Stomach (tissue), 9 donors: ENCODE data around the gene MYH14. TPM values are rescaled to one million over a fixed set of nuclear protein-coding genes. Genes with fewer than 3 reads are reported as not detected.

Experiments
- DNase-seq, 2 donors: peaks; one replicate each; pipeline versions ENCODE4 v3.0.0 to v3.0.0-alpha.2; 2013 to 2019
- H3K27ac ChIP-seq, 5 donors: fragments of 200-600 bp in 4 of 5; sonication (generic) in 4 of 5; one replicate each; pipeline ENCODE4 v1.5.1; 2013 to 2019; ENCODE audit warnings: mild to moderate bottlenecking in 1 of 5, moderate library complexity in 1 of 5
- H3K27me3 ChIP-seq, 3 donors: fragments of 200-600 bp; sonication (generic); one replicate each; pipeline ENCODE4 v1.5.1; 2017 to 2019; ENCODE audit warnings: mixed run types in 1 of 3
- H3K36me3 ChIP-seq, 4 donors: fragments of 200-600 bp; sonication (generic); 1 replicate in 3 of 4; 2 replicates in 1 of 4; pipeline ENCODE4 v1.5.1; 2016 to 2019
- H3K4me1 ChIP-seq, 4 donors: fragments of 200-600 bp; sonication (generic); one replicate each; pipeline ENCODE4 v1.5.1; 2016 to 2019
- H3K4me3 ChIP-seq, 4 donors: fragments of 200-600 bp; sonication (generic) in 3 of 4; one replicate each; pipeline ENCODE4 v1.5.1; 2016 to 2019; ENCODE audit warnings: mild to moderate bottlenecking in 1 of 4
- H3K9me3 ChIP-seq, 4 donors: fragments of 200-600 bp; sonication (generic); one replicate each; pipeline ENCODE4 v1.5.1; 2016 to 2019
- CTCF ChIP-seq, 7 experiments: fragments of 450-650 bp in 4 of 7; fragments of 200-600 bp in 3 of 7; sonication (generic) in 3 of 7; IDR thresholded peaks; one replicate each; pipeline ENCODE4 v1.5.1; 2016 to 2019; ENCODE audit warnings: antibody characterized with exemption in 7 of 7, control low read depth in 2 of 7, mild to moderate bottlenecking in 1 of 7
- EP300 ChIP-seq: sonication (generic); formaldehyde crosslinking; IDR thresholded peaks from one replicate; pipeline ENCODE4 v1.6.1; 2017; ENCODE audit warnings: antibody characterized with exemption
- POLR2A ChIP-seq, 4 donors: fragments of 450-650 bp; IDR thresholded peaks; one replicate each; pipeline ENCODE4 v1.6.1; 2016; ENCODE audit warnings: antibody characterized with exemption in 4 of 4, control low read depth in 2 of 4, mild to moderate bottlenecking in 1 of 4, moderate library complexity in 1 of 4
- POLR2AphosphoS5 ChIP-seq, 3 donors: sonication (generic); formaldehyde crosslinking; IDR thresholded peaks; one replicate each; pipeline ENCODE4 v1.6.1; 2016; ENCODE audit warnings: antibody characterized with exemption in 3 of 3
- WGBS, 5 donors: extraction: QIAGEN DNeasy Blood & Tissue Kit in 3 of 5; methylation state at CpG; one replicate each; pipeline versions ENCODE4 v1.1.5 to v1.1.7; 2013 to 2018; 5-methylcytosine and 5-hydroxymethylcytosine counted together
- intact Hi-C: fragments of 100-400 bp; cut with DNase I; formaldehyde crosslinking; loops from one replicate; pipeline ENCODE4 v1.15.1; 2023; ENCODE audit warnings: low total_unique reads
- polyA plus RNA-seq, 3 donors: library from polyadenylated mRNA; stranded (reverse); fragments of 200-250 nt; gene quantifications; one replicate each; pipeline ENCODE4 v1.2.3, GENCODE V29; 2013
- total RNA-seq, 5 donors: library from RNA; depleted of rRNA; stranded (reverse); fragments of >200 nt; gene quantifications; one replicate each; pipeline versions ENCODE4 v1.1.0 to v1.2.3, GENCODE V29; 2014 to 2016
- donor health status: healthy with polysubstance abuse.
- donor health status: Bipolar disorder and iron deficiency.
- donor health status: healthy.

The MYH14 gene
- total and polyA plus RNA-seq, 8 donors, result 21.6 to 392 (median 43.4) TPM

GRCh38 chr19:50268041-50268440, 64.6 kb downstream of the MYH14 start:
- Histone ChIP-seq H3K36me3 (peaks cover 8 to 77% (median 56%) of the 10 kb centered on the region in 4 donors), H3K4me3 (no peak overlapping the region), H3K27me3 (peaks cover 0 to 36% (median 0%) of the 10 kb centered on the region in 3 donors), H3K9me3 (no peaks in the 10 kb centered on the region), H3K4me1 (no peaks in the 10 kb centered on the region), H3K27ac (no peak overlapping the region)
- WGBS, 5 donors, result 86 to 95% (median 90%) methylated on average over 11 to 13 of the region's 13 CpGs
- intact Hi-C loops, result no loop called here
- DNase-seq, result no peak
- no peak for TF ChIP-seq CTCF (IDR thresholded peaks at IDR 0.05)
- no peak for TF ChIP-seq EP300
- TF ChIP-seq POLR2AphosphoS5 (IDR thresholded peaks at IDR 0.05), result no peak

GRCh38 chr19:50268501-50268900, 65.1 kb downstream of the MYH14 start:
- H3K27me3 ChIP-seq, result peaks cover 0 to 36% (median 0%) of the 10 kb centered on the region in 3 donors
- no peaks in the 10 kb centered on the region for H3K4me1 ChIP-seq
- intact Hi-C loops, result no loop called here
- no peak overlapping the region for H3K4me3 ChIP-seq
- no peak for DNase-seq
- TF ChIP-seq EP300, result no peak
- no peak for TF ChIP-seq CTCF (IDR thresholded peaks at IDR 0.05)
- no peak for TF ChIP-seq POLR2A (IDR thresholded peaks at IDR 0.05)
- TF ChIP-seq POLR2AphosphoS5 (IDR thresholded peaks at IDR 0.05), result no peak
- no peak overlapping the region for H3K27ac ChIP-seq
- no peaks in the 10 kb centered on the region for H3K9me3 ChIP-seq
- WGBS, 5 donors, result 90 to 97% (median 97%) methylated on average over 5 of the region's 5 CpGs
- H3K36me3 ChIP-seq, result peaks cover 8 to 77% (median 57%) of the 10 kb centered on the region in 4 donors

GRCh38 chr19:50269653-50270052, 66.2 kb downstream of the MYH14 start:
- intact Hi-C loops, result no loop called here
- H3K36me3 ChIP-seq, result peaks cover 8 to 79% (median 64%) of the 10 kb centered on the region in 4 donors
- no peak for DNase-seq
- H3K9me3 ChIP-seq, result no peaks in the 10 kb centered on the region
- H3K27ac ChIP-seq, result no peak overlapping the region
- WGBS, 5 donors, result 67 to 91% (median 71%) methylated on average over 1 to 2 of the region's 2 CpGs
- TF ChIP-seq CTCF (IDR thresholded peaks at IDR 0.05) (no peak), EP300 (no peak), POLR2A (IDR thresholded peaks at IDR 0.05) (no peak), POLR2AphosphoS5 (IDR thresholded peaks at IDR 0.05) (no peak)
- H3K4me1 ChIP-seq, result no peaks in the 10 kb centered on the region
- peaks cover 0 to 36% (median 0%) of the 10 kb centered on the region in 3 donors for H3K27me3 ChIP-seq
- no peak overlapping the region for H3K4me3 ChIP-seq

- intact Hi-C loops, result no loop called here
- WGBS, 5 donors, result 85 to 90% (median 88%) methylated on average over 14 of the region's 14 CpGs
- Histone ChIP-seq H3K9me3 (no peaks in the 10 kb centered on the region), H3K4me3 (no peak overlapping the region), H3K27me3 (peaks cover 0 to 44% (median 0%) of the 10 kb centered on the region in 3 donors), H3K27ac (no peak overlapping the region), H3K36me3 (peaks cover 8 to 93% (median 86%) of the 10 kb centered on the region in 4 donors), H3K4me1 (no peaks in the 10 kb centered on the region)
- no peak for DNase-seq
- TF ChIP-seq POLR2AphosphoS5 (IDR thresholded peaks at IDR 0.05) (no peak), CTCF (IDR thresholded peaks at IDR 0.05) (no peak), EP300 (no peak), POLR2A (IDR thresholded peaks at IDR 0.05) (no peak)
Observed at GRCh38 chr19:50272263-50272897, 69.0 kb downstream of the MYH14 start.
